ENCODE measurements around the gene P2RX1.
A peak's percentile ranks its signal among the peaks of the same experiment; 100 is the strongest.

The P2RX1 gene

GRCh38 chr17:3924512-3925350 lies 8.5 kb upstream of the P2RX1 start:
- Histone ChIP-seq H3K27ac (no peak overlapping the region), H3K4me3 (no peak overlapping the region)
- no peak for DNase-seq (ENCODE audit: low spot score)
- TF ChIP-seq CTCF (IDR thresholded peaks at IDR 0.05): no peak

GRCh38 chr17:3923466-3924190 lies 7.4 kb upstream of the P2RX1 start:
- Histone ChIP-seq H3K4me3 (no peak overlapping the region), H3K27ac (no peak overlapping the region)
- DNase-seq (ENCODE audit: low spot score): no peak
- no peak for TF ChIP-seq CTCF (IDR thresholded peaks at IDR 0.05)

- no peak for TF ChIP-seq CTCF (IDR thresholded peaks at IDR 0.05)
- Histone ChIP-seq H3K27ac (no peak overlapping the region), H3K4me3 (no peak overlapping the region)
- DNase-seq (ENCODE audit: low spot score): no peak
Observed at GRCh38 chr17:3922765-3923164, 6.5 kb upstream of the P2RX1 start.

- no peak for TF ChIP-seq CTCF (IDR thresholded peaks at IDR 0.05)
- Histone ChIP-seq H3K27ac (peak overlapping the region; percentile 84), H3K4me3 (peak overlapping the region; percentile 55)
- DNase-seq (ENCODE audit: low spot score): no peak
Observed at GRCh38 chr17:3921502-3922319, 5.4 kb upstream of the P2RX1 start.

GRCh38 chr17:3921006-3921405 lies 4.7 kb upstream of the P2RX1 start:
- Histone ChIP-seq H3K27ac (peak overlapping the region; percentile 84), H3K4me3 (peak overlapping the region; percentile 55)
- no peak for DNase-seq (ENCODE audit: low spot score)
- no peak for TF ChIP-seq CTCF (IDR thresholded peaks at IDR 0.05)

GRCh38 chr17:3919123-3919624 lies 2.9 kb upstream of the P2RX1 start:
- no peak for TF ChIP-seq CTCF (IDR thresholded peaks at IDR 0.05)
- DNase-seq (ENCODE audit: low spot score): peak; percentile 91
- Histone ChIP-seq H3K4me3 (no peak overlapping the region), H3K27ac (peak overlapping the region; percentile 80 to 92)
